Measurements from ENCODE around the gene VAV3. TPM values are rescaled to one million over a fixed set of nuclear protein-coding genes. Genes with fewer than 3 reads are reported as not detected.

VAV3 gene
- total and polyA plus RNA-seq, 2 of the 8 experiments (the other 6 are each of a cell fraction or from before 2014, with no cell fraction given), result 2.9 to 7.9 TPM

GRCh38 chr1:107954126-107954525 is 10.9 kb downstream of the VAV3 start (continued):
- TF ChIP-seq SAP30 (IDR thresholded peaks at IDR 0.05; ENCODE audit: insufficient read depth, insufficient replicate concordance, low read length) (no peak), POLR2A (IDR thresholded peaks at IDR 0.05; ENCODE audit: control extremely low read depth in 1 of 2, low read depth in 2 of 2, low read length in 2 of 2) (no peak), ZNF274 (IDR thresholded peaks at IDR 0.05; ENCODE audit: borderline replicate concordance, extremely low read depth, low read length) (no peak), SIX5 (IDR thresholded peaks at IDR 0.05; ENCODE audit: low read depth, low read length) (no peak)
